ENCODE results near the gene EOGT.
A peak's percentile ranks its signal among the peaks of the same experiment; 100 is the strongest.

The EOGT gene

DNA sequence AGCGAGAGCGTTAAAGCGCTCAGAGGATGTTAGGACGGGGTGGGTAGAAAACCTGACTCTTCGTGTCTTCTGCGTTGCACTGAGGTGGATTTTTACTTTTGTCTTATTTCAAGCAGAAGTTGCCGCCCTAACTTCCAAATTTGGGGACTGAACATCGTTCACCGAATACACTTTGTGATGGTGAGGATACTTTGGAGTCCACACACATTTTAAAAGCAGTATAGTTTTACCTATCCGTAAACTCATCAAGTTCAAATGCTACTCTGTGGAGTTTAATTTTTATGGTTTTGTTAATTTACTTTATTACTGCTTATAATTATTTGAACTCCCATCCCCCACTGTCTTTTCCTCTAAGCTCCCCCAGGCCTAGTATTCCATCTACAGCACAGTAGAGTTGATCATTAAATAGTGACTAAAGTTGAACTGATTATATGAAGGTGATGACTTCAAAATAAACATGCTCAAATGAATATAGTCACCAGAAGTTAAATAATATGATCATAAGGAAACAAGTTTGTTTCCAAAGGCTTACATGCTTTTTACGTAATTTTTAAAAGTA lies 617 bp upstream of the EOGT start:
- Histone ChIP-seq H3K79me2 (ENCODE audit: insufficient read depth, low read depth) (no peaks in the 10 kb centered on the region), H3K4me3 (IDR thresholded peaks at IDR 0.05; ENCODE audit: insufficient read depth, low read depth, low read length) (peak overlapping the region; percentile 69), H3K4me2 (peak overlapping the region; percentile 47), H3K9ac (peak overlapping the region; percentile 71; the same call in 1 of the 2 replicates), H4K20me1 (ENCODE audit: insufficient read depth) (no peaks in the 10 kb centered on the region), H2AFZ (ENCODE audit: low read depth) (peak overlapping the region; percentile 76), H3K4me1 (ENCODE audit: low read depth, poor library complexity, severe bottlenecking) (peaks cover 10% of the 10 kb centered on the region), H3K36me3 (ENCODE audit: insufficient read depth) (no peaks in the 10 kb centered on the region), H3K27ac (peak overlapping the region; percentile 32), H3K27me3 (ENCODE audit: insufficient read depth, low read depth) (no peaks in the 10 kb centered on the region)
- TF ChIP-seq, protein P1, sequence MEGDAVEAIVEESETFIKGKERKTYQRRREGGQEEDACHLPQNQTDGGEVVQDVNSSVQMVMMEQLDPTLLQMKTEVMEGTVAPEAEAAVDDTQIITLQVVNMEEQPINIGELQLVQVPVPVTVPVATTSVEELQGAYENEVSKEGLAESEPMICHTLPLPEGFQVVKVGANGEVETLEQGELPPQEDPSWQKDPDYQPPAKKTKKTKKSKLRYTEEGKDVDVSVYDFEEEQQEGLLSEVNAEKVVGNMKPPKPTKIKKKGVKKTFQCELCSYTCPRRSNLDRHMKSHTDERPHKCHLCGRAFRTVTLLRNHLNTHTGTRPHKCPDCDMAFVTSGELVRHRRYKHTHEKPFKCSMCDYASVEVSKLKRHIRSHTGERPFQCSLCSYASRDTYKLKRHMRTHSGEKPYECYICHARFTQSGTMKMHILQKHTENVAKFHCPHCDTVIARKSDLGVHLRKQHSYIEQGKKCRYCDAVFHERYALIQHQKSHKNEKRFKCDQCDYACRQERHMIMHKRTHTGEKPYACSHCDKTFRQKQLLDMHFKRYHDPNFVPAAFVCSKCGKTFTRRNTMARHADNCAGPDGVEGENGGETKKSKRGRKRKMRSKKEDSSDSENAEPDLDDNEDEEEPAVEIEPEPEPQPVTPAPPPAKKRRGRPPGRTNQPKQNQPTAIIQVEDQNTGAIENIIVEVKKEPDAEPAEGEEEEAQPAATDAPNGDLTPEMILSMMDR (conservative IDR thresholded peaks at IDR 0.05; ENCODE audit: low read depth, low read length) = no peak

DNA sequence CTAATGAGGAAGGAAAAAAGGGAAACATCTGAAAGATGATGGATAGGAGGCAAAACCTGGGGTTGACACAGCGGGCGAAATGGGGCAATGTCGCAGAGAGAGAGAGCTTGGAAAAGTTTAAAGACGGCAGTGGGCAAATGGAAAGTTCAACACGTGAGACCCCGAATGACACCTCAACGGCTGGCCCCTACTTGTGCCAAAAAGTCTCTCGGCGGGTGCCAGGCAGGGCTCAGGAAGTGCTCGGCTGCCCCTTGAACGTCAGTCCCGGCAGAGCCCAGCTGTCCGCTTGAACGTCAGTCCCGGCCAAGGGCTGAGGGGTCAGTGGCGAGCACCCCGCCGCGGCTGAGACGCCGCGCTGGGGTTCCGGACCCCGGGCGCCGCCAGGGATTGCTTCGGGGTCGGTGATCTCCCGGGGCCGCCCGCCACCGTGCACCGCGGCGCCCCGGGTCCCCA lies 658 bp downstream of the EOGT start:
- no peaks in the 10 kb centered on the region for H3K79me2 ChIP-seq (ENCODE audit: insufficient read depth, low read depth)
- H3K4me2 ChIP-seq = no peak overlapping the region
- peak overlapping the region; percentile 71; the same call in 1 of the 2 replicates for H3K9ac ChIP-seq
- peaks cover 10% of the 10 kb centered on the region for H3K4me1 ChIP-seq (ENCODE audit: low read depth, poor library complexity, severe bottlenecking)
- peak overlapping the region; percentile 76; the same call in 1 of the 2 replicates for H2AFZ ChIP-seq (ENCODE audit: low read depth)
- peak overlapping the region; percentile 69 for H3K4me3 ChIP-seq (IDR thresholded peaks at IDR 0.05; ENCODE audit: insufficient read depth, low read depth, low read length)
- no peak overlapping the region for H3K27ac ChIP-seq
- no peaks in the 10 kb centered on the region for H3K27me3 ChIP-seq (ENCODE audit: insufficient read depth, low read depth)
- no peaks in the 10 kb centered on the region for H4K20me1 ChIP-seq (ENCODE audit: insufficient read depth)
- no peaks in the 10 kb centered on the region for H3K36me3 ChIP-seq (ENCODE audit: insufficient read depth)
- TF ChIP-seq, protein P1 (conservative IDR thresholded peaks at IDR 0.05; ENCODE audit: low read depth, low read length) = no peak

DNA sequence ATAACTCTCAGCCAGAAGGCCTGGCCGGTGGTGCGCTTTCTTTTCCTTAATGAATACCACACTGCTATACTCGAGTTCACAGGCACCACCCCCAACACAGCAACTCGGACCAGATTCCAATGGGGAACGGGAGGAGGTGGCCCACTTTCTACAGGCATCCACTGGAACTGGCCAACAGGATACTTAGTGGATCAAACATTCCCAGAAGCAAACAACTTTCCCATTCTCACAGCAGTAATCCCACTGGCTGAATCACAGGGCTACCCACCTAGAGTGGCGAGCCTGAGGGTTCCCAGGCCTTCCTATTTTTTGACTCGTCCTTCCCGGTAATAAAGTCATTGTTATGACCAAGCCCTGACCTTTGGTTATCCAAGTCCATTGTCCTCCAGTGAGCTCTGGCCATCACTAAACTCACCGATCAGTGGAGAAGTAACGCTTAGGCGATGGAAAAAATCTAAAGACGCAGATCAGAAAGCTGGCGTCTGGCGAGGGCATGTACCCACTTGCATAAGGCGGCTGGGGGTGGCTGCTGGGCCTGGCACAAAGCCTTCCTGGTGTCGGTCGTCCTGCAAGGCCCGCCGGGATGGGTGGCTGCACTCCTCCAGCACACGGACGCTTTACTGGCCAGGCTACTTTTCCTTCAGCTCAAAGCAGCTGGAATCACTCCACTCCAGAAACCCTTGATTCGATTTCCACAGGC lies 1.2 kb downstream of the EOGT start:
- H3K36me3 ChIP-seq (ENCODE audit: insufficient read depth) = no peaks in the 10 kb centered on the region
- H2AFZ ChIP-seq (ENCODE audit: low read depth) = no peak overlapping the region
- H3K4me1 ChIP-seq (ENCODE audit: low read depth, poor library complexity, severe bottlenecking) = peaks cover 10% of the 10 kb centered on the region
- H4K20me1 ChIP-seq (ENCODE audit: insufficient read depth) = no peaks in the 10 kb centered on the region
- no peak overlapping the region for H3K9ac ChIP-seq
- H3K27ac ChIP-seq = no peak overlapping the region
- H3K4me3 ChIP-seq (IDR thresholded peaks at IDR 0.05; ENCODE audit: insufficient read depth, low read depth, low read length) = no peak overlapping the region
- no peaks in the 10 kb centered on the region for H3K79me2 ChIP-seq (ENCODE audit: insufficient read depth, low read depth)
- no peak overlapping the region for H3K4me2 ChIP-seq
- TF ChIP-seq, protein P1 (conservative IDR thresholded peaks at IDR 0.05; ENCODE audit: low read depth, low read length) = no peak
- H3K27me3 ChIP-seq (ENCODE audit: insufficient read depth, low read depth) = no peaks in the 10 kb centered on the region

DNA sequence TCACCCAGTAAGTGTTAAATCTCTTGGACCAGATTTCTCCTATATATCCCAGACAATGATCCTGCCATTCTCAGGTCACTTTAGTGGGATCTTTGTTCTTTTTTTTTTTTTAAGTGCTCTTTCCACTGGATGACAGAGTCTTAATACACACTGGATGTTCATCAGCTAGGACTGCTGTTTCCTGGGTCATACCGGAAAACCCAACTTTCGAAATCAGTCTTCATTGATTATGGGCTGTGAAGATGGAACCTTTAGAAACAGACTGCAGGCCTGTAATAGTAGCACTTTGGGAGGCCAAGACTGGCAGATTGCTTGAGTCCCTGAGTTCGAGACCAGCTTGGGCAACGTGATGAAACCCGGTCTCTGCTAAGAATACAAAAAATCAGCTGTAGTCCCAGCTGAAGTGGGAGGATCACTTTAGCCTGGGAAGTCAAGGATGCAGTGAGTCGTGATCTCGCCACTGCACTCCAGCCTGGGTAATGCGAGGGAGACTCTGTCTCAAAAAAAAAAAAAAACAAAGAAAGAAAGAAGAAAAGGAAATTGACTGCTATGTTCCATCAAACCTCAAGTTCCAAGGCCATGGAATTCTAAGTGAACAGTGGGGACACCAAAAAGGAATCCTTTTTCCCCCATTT lies 2.3 kb downstream of the EOGT start:
- TF ChIP-seq, protein P1 (conservative IDR thresholded peaks at IDR 0.05; ENCODE audit: low read depth, low read length) = no peak
- no peak overlapping the region for H3K4me3 ChIP-seq (IDR thresholded peaks at IDR 0.05; ENCODE audit: insufficient read depth, low read depth, low read length)
- no peaks in the 10 kb centered on the region for H3K27me3 ChIP-seq (ENCODE audit: insufficient read depth, low read depth)
- no peak overlapping the region for H3K4me2 ChIP-seq
- no peak overlapping the region for H2AFZ ChIP-seq (ENCODE audit: low read depth)
- H4K20me1 ChIP-seq (ENCODE audit: insufficient read depth) = no peaks in the 10 kb centered on the region
- no peak overlapping the region for H3K27ac ChIP-seq
- no peaks in the 10 kb centered on the region for H3K36me3 ChIP-seq (ENCODE audit: insufficient read depth)
- peaks cover 10% of the 10 kb centered on the region for H3K4me1 ChIP-seq (ENCODE audit: low read depth, poor library complexity, severe bottlenecking)
- no peaks in the 10 kb centered on the region for H3K79me2 ChIP-seq (ENCODE audit: insufficient read depth, low read depth)
- no peak overlapping the region for H3K9ac ChIP-seq

Measured in KMS-11 (cell line).